Measurements from ENCODE around the gene GPR155.

- no peak for TF ChIP-seq CTCF (IDR thresholded peaks at IDR 0.05)
- TF ChIP-seq POLR2A (IDR thresholded peaks at IDR 0.05): no peak
Measured at GRCh38 chr2:174444761-174445160, 42.1 kb downstream of the GPR155 start.

Data from gastroesophageal sphincter (tissue), 3 donors.